ENCODE measurements around the gene FCRL3.
"Not testable (repeated sequence)": the region's sequence is repeated elsewhere in the genome, so short reads cannot be mapped to it uniquely, and the experiment has no call there.

FCRL3 gene, protein sequence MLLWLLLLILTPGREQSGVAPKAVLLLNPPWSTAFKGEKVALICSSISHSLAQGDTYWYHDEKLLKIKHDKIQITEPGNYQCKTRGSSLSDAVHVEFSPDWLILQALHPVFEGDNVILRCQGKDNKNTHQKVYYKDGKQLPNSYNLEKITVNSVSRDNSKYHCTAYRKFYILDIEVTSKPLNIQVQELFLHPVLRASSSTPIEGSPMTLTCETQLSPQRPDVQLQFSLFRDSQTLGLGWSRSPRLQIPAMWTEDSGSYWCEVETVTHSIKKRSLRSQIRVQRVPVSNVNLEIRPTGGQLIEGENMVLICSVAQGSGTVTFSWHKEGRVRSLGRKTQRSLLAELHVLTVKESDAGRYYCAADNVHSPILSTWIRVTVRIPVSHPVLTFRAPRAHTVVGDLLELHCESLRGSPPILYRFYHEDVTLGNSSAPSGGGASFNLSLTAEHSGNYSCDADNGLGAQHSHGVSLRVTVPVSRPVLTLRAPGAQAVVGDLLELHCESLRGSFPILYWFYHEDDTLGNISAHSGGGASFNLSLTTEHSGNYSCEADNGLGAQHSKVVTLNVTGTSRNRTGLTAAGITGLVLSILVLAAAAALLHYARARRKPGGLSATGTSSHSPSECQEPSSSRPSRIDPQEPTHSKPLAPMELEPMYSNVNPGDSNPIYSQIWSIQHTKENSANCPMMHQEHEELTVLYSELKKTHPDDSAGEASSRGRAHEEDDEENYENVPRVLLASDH

DNA sequence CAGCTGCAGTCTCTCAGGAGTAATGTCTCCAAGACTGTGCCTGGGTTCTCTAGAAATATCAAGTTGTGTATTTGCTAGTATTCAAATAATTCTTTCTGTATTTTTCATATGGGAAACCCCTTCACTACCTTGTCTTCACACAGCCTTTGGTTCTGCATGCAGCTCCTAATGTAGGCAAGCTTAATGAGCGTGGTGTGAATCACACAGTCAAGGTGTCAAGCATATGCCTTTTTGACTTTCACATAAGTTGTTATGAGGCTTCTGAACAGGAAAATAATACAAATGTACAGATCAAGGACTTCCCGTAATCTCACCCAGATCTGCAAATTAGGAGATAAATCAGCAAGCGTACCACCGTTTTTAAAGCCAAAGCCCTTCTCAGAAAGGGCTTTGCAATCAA, at the start of gene FCRL3:
Gene FCRL3, minus strand, starts transcription at position 38 of the 400 bp plus-strand sequence. CDS start 280 bp downstream, outside the sequence.
- DNase-seq = peak; percentile 48

DNA sequence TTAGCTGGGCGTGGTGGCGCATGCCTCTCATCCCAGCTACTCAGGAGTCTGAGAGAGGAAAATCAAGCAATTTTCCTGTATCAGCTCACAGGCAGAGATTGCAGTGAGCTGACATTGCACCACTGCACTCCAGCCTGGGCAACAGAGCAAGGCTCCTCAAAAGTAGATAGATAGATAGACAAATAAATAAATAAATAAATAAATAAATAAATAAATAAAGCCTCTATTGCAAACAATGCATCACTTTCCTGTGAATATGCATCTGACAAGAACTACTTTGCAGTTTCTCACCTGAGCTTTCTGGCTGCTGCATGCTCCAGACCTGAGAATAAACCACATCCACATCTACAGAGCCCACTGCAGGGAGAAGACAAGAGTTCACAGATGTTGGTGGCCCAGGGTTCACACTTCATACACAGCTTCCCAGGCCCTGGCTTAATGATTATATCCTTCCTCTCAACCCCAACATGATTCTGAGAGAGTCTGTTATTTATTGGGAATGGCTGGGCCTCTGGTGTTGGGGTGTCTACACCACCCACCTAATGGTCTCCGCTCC, 47.8 kb upstream of the FCRL3 start:
- no peak for DNase-seq

DNA sequence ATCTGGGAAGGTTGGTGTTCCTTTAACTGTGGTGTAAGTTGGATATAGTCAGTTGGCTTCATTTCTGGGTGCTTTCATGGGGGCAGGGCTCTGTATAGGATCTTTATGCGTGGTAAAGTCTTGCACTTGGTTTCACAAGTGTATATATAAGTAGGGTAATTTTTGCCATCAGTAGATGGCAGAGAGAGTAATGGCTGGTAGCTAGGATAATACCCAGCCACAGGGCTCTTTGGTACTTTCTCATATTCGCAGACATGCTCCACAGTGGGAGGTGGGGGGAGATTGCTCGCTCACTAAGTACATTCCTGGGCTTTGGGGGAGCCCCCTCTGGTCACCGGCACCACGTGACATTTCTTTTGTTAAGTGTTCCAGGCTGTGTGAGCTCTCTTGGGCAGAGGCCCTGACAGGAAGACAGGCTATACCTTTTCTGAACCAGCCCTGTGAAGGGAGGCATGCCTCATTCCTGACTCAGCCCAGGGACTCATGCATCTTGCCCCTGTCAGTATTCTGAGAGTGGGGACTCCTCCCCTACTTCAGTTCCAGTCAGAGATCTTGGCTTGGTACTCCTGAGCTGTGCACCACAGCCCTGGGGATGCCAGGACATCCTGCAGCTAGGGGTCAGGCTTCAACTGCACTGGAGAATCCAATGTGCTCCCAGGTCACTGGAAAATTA, 38.8 kb upstream of the FCRL3 start:
- DNase-seq = no peak

DNA sequence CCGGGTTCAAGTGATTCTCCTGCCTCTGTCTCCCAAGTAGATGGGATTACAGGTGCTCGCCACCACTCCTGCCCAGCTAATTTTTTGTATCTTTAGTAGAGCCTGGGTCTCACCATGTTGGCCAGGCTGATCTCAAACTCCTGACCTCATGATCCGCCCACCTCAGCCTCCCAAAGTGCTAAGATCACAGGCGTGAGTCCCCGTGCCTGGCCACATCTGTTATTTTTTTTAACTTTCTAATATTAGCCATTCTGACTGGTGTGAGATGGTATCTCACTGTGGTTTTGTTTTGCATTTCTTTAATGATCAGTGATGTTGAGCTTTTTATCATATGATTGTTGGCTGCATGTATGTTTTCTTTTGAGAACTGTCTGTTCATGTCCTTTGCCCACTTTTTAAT, 35.4 kb upstream of the FCRL3 start:
- DNase-seq = not testable (repeated sequence)

- no peak for DNase-seq
Observed at GRCh38 chr1:157734321-157734720, 33.8 kb upstream of the FCRL3 start.

DNA sequence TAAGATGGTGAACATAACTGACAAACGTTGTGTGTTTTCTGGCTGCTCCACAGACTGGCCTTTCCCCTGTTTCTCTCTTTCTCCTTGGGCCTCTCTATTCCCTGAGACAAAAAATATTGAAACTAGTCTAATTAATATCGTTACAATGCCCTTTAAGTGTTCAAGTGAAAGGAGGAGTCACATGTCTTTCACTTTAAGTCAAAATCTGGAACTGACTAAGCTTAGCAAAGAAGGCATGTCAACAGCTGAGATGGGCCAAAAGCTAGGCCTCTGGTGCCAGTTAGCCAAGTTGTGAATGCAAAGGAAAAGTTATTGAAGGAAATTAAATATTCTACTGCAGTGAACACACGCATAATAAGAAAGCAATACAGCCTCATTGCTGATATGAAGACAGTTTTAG, 32.2 kb upstream of the FCRL3 start:
- DNase-seq = no peak

DNA sequence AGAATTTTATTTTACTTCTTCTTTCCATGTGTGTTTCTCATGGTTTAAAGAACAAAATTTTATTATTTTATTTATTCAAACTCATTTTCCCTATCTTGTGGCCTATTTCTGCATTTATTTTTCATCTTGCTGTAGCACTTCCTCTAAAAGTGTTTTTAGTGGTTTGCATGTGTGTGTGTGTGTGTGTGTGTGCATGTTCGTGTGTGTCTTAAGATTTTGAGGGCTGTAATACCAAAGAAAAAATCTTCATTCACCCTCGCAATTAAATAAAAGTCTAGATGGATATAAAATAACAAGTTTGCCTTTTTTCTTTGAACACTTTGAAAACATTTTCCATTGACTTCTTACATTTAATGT, 24.6 kb upstream of the FCRL3 start:
- peak; percentile 56 for DNase-seq

GRCh38 chr1:157724537-157725220, 24.1 kb upstream of the FCRL3 start:
- DNase-seq = no peak

DNA sequence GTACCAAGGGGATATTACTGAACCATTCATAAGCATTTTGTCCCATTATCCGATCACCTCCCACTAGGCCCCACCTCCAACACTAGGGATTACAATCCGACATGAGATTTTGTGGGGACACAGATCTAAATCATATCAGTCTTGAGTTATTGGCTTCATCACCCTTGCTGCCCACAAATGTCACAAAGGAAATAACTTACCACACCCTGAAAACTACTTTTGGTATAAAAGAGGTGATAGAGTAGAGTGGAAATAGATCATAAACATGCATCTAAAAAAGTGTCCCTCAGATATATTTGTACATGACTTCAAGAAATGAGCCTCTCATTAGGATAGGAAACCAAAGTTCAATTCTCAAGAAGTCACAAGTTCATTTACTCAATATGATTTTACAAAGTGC, 22.6 kb upstream of the FCRL3 start:
- DNase-seq = peak; percentile 17

- DNase-seq = no peak
Observed at GRCh38 chr1:157721985-157722384, 21.4 kb upstream of the FCRL3 start.

DNA sequence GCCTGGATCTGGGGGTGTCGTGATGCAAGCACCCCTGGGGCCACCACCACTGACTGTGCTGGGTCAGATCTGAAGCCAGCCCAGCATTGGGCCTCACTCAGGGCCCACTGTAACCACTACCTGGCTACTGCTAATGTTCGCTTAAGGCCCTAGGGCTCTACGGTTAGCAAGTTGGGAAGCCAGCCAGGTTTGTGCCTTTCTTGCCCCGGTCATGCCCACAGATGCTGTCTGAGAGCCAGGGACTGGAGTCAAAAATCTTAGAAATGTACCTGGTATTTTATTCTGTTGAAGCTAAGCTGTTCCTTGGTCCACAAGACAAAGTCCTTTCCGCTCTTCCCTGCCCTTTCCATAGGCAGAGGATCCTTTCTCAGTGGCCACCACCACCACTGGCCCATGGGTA, 15.2 kb upstream of the FCRL3 start:
- DNase-seq = no peak

- DNase-seq = no peak
Observed at GRCh38 chr1:157711802-157712201, 11.2 kb upstream of the FCRL3 start.

- no peak for DNase-seq
Observed at GRCh38 chr1:157704878-157705277, 4.3 kb upstream of the FCRL3 start.

GRCh38 chr1:157703981-157704380, 3.4 kb upstream of the FCRL3 start:
- no peak for DNase-seq

- no peak for DNase-seq
Observed at GRCh38 chr1:157702308-157702825, 1.8 kb upstream of the FCRL3 start.

GRCh38 chr1:157700305-157700704, 264 bp downstream of the FCRL3 start:
- DNase-seq = no peak

DNA sequence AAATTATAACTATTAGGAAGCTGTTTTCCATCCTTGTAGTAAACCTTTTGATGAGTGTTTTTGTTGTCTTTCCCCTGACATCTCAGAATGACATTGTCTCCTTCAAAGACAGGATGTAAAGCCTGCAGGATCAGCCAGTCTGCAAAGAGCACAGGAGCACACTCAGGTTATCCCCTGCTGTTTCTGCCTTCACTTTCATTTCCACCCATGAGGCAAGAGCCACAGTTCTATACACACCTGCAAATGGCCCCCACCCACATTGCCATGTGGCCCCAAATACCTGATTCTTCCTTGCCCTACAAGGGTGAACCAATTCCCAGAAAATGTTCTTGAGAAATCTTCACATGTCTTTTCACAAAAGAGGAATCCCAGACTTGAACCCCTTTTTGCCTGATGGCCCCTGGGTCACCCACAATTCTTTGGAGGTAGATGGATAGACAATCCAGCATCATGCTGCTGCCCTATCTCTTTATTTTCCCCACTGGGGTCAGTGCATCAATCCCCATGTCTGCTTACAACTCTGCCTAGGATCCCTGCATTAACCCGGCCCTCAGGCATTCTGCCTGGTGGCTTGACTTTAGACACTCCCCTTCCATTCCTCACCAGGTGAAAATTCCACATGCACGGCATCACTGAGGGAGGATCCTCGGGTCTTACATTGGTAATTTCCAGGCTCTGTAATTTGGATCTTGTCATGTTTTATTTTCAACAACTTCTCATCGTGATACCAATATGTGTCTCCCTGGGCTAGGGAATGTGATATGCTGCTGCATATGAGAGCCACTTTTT, 2.6 kb downstream of the FCRL3 start:
- DNase-seq = peak; percentile 20

DNA sequence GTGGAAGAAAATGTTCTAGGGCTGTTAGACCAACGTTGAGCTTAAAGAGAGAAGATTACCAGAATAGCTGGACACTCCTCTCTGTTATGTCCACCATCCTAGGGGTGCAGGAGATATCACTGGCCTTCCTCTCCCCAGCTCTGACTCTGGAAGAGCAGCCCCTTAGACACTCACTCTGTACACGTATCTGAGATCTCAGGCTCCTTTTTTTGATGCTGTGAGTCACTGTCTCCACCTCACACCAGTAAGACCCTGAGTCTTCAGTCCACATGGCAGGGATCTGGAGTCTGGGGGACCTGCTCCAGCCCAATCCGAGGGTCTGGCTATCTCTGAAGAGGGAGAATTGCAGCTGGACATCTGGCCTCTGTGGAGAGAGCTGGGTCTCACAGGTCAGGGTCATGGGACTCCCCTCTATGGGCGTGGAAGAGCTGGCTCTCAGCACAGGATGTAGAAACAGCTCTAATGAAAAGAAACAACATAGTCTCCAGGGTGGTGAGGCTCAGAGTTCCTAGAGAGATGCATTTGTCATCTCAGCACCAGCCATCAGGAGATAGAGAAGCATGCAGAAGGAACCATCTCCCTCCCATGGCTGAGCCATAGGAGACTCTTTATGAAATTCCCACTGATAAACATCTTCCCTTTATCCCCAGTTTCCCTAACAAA, 3.5 kb downstream of the FCRL3 start:
- DNase-seq = no peak

DNA sequence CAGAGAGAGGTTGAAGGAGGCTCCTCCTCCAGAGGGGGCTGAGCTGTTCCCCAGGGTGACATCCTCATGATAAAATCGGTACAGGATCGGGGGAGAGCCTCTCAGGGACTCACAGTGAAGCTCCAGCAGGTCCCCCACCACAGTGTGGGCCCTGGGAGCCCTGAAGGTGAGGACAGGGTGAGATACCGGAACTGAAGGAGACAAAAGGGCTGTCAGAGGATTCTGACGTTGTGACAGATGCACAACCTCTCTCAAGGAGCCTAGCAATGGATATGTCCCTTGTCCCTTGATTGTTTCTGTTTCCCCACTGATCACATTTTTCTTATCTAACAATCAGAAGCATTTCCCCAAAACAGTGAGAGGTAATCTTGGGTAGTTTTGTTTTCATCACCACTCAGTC, 5.2 kb downstream of the FCRL3 start:
- peak; percentile 11 for DNase-seq

DNA sequence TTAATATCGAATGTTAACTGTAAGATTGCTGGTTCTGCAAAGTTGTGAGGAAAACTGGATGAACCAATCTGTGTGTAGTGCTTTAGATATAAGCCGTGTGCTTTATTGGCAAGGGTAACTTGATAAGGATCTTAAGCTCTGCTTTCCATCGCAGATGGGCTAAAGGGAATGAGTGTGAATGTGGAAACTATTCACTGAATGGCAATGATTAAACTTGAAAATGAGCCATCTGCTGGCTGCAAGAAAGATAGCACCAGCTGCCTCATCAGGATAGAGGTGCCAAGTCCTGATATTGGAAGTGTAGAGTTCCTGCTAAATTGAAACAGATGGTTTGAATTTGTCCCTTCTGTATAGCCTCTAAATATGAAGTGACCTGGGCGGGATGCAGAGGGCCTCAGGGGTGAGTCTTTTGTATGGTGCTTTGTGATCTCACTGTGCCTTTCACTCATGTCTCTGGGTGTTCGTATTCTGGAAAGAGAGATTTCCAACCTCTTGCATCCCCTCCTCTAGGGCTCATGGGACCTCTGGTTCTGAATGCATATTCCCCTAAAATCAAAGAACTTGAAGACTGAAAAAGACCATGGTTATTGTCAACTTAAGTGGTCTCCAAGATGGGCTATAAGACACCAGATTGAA, 9.2 kb downstream of the FCRL3 start:
- DNase-seq = no peak

Measured in CD4-positive, alpha-beta T cell treated with Interleukin-21 for 1 hour (primary cell).